HG03064 (cell line): Measurements from ENCODE around the gene RAB14.
"Not testable (repeated sequence)": the region's sequence is repeated elsewhere in the genome, so short reads cannot be mapped to it uniquely, and the experiment has no call there.

Experiments
- ATAC-seq: cut with Tn5 transposase; IDR thresholded peaks from one replicate; pipeline ENCODE4 v1.9.1; 2021; ENCODE audit warnings: low read depth; ENCODE audit not compliant: unreplicated experiment

The RAB14 gene

GRCh38 chr9:121192959-121193640 lies 8.6 kb downstream of the RAB14 start:
- no peak for ATAC-seq

GRCh38 chr9:121192518-121192917 lies 9.2 kb downstream of the RAB14 start:
- no peak for ATAC-seq

GRCh38 chr9:121191235-121191634 lies 10.4 kb downstream of the RAB14 start:
- no peak for ATAC-seq

GRCh38 chr9:121189660-121190059 lies 12.0 kb downstream of the RAB14 start:
- no peak for ATAC-seq

DNA sequence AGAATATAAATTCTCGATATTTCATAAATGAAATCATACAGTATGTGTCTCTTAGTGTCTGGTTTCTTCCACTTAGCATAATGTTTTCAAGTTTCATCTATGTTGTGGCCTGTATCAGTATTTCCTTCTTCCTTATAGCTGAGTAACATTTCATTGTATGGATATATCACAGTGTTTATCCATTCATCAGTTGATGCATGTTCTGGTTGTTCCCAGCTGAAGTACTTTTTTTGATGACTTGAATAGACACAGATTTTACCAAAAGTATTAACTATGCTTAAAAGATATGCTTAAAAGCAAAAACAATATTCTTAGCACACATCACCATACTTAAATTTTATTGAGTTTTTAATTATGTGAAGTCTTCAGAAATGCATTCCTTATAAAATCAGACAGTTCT lies 12.7 kb downstream of the RAB14 start:
- no peak for ATAC-seq

- no peak for ATAC-seq
These were observed 13.9 kb downstream of the RAB14 start for GRCh38 chr9:121187636-121188305.

GRCh38 chr9:121185774-121186403 lies 15.8 kb downstream of the RAB14 start:
- no peak for ATAC-seq

DNA sequence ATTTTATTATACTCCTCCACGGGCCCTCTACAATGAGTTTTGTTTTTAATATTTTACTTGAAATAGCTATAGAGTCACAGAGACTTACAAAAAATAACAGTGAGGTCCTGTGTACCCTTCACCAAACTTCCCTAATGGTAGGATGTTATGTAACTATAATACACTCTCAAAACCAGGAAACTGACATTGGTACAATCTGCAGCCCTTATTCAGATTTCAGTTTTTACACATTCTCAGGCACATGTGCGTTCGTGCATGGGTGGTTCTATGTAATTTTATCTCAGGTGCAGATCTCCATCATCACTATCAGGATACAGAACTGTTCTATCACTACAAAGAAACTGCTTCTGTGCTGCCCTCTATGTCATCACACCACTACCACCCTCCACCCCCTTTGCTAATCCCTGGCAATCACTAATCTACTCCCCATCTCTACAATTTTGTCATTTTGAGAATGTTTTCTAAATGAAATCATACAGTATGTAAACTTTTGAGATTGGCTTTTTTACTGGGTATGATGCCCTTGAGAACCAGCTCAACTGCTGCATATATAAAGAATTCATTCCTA lies 16.4 kb downstream of the RAB14 start:
- no peak for ATAC-seq

DNA sequence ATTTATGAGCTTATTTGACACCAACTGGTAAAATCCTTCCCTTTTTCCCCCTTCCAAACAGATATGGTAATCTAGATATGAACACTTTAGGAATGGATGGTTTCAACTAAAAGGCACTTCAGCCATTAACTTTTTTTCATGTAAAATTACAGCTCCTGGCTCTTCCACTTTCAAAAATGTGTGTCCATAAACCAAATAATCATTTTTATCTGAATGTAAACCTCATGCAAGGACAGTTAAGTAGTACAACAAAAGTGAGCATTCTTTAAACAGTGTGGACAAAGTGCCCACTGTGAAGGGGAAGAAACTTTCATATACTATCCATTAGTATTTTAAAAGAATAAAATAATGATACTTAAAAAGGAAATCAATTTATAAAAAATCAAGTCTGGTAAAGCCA lies 17.2 kb downstream of the RAB14 start:
- no peak for ATAC-seq

GRCh38 chr9:121183666-121184423 lies 17.8 kb downstream of the RAB14 start:
- ATAC-seq: no peak

DNA sequence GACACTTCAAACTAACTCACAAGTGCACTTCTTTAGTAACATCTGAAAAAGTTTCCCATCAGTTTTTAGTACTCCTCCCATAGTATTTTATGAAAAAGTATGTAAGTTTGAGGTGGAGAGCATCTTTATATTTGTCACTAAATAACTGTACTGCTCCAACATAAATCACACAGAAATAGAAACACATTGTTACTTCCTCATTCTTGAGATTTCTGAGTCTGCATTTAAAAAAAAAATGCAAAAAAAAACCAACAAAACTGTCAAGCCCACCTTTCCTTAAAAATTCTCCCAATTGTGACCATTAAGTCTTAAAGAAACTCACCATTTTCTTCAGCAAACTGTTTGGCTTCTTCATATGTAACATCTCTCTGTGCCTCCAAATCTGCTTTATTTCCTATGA lies 18.7 kb downstream of the RAB14 start:
- no peak for ATAC-seq

DNA sequence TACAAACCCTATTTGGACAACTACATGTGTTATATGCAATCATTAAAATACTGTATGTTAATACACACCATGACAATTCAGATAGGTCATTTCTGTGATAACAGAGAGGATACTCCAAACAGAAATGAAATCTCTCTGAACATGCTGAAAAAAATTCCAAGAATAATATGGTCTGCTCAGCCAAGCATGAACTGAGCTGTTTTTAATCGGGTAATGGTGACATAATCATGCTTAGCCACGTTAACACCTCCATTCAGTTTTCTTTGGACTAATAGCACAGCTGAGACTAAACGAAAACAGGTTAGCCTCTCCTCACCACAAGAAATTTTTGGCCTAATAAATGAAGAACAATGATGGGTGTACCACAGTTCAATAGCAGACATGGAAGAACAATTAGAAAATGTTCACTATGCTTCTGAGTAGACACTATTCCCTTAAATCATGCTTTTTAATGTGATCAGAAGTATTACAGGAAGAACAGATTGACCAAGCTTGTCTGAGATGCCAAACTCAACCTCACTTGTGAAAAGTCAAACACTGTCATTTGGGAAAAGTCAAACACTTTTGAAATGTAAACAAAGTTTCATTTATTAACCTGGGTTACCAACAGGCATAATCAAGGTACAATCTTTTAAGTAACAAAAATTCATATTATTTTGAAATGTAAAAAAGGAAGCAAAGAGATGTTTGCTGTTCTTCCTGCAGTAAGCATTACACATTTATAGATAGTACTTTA lies 19.4 kb downstream of the RAB14 start:
- no peak for ATAC-seq

GRCh38 chr9:121179930-121180681 lies 21.6 kb downstream of the RAB14 start:
- ATAC-seq: no peak

GRCh38 chr9:121179373-121179721 lies 22.3 kb downstream of the RAB14 start:
- ATAC-seq: not testable (repeated sequence)

DNA sequence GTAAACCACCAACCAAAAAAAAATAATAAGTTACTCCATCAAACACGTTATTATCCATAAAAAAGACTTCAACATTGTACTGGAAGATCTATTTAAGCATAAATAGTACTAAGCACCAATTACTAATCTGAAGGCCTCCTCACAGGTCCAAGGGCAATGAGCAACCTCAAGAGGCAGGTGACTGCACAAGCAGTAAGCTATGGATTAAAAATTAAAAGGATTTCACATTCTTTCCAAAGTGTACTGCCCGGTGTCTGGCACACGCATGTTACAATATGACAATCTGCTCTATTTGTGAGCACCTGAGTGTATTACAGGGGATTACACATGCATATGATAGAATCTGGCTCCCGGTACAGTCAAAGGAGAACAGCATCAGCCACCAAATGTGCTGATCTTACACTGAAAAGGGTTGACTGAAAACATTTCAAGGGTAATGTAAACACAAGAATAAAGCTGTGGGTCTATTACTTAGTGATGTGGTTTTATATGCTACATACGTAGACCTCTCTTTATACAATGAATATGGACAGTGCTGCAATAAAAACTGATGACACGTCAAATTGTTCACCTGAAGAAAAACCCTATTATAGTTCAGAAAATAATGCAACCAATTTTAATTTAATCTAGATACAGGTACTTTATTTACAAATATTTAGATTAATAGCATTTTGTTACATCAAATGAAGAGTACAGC lies 22.8 kb downstream of the RAB14 start:
- ATAC-seq: no peak

GRCh38 chr9:121173501-121173900 lies 28.2 kb downstream of the RAB14 start:
- ATAC-seq: no peak

- no peak for ATAC-seq
These were observed 28.8 kb downstream of the RAB14 start for GRCh38 chr9:121172726-121173487.

- no peak for ATAC-seq
These were observed 30.4 kb downstream of the RAB14 start for GRCh38 chr9:121171236-121171635.
